GM13977 (cell line): ENCODE results near the gene ZNF319.

ENCODE experiments used
- DNase-seq: peaks from one replicate; pipeline ENCODE4 v3.0.0; 2012; ENCODE audit warnings: low spot score
- CTCF ChIP-seq: IDR thresholded peaks from 2 replicates; pipeline ENCODE4 v1.5.1; 2012; ENCODE audit warnings: mild to moderate bottlenecking, control low read depth; ENCODE audit not compliant: insufficient read depth; ENCODE audit errors: extremely low read depth, missing control alignments
- in situ Hi-C: fragments of 300-500 bp; cut with MboI; formaldehyde crosslinking; loops from one replicate; pipeline ENCODE4 v1.12.0; 2022; ENCODE audit warnings: low sequenced_read_pairs, low pct_unique_long_range_greater_than_20kb, mixed read lengths, inconsistent platforms; ENCODE audit not compliant: unreplicated experiment

Gene ZNF319

GRCh38 chr16:58046054-58046881 lies 45.8 kb upstream of the ZNF319 start:
- in situ Hi-C loops: no loop called here
- no peak for DNase-seq
- no peak for TF ChIP-seq CTCF

- in situ Hi-C loops: no loop called here
- DNase-seq: no peak
- TF ChIP-seq CTCF: no peak
Measured at GRCh38 chr16:58045096-58045495, 44.6 kb upstream of the ZNF319 start.

- in situ Hi-C loops: no loop called here
- TF ChIP-seq CTCF: no peak
- no peak for DNase-seq
Measured at GRCh38 chr16:58044266-58045019, 44.0 kb upstream of the ZNF319 start.

- no peak for TF ChIP-seq CTCF
- DNase-seq: no peak
- in situ Hi-C loops: no loop called here
Measured at GRCh38 chr16:58043571-58044155, 43.2 kb upstream of the ZNF319 start.

GRCh38 chr16:58042886-58043515 lies 42.5 kb upstream of the ZNF319 start:
- in situ Hi-C loops: no loop called here
- TF ChIP-seq CTCF: no peak
- DNase-seq: no peak
